Measurements from ENCODE around the gene DNAH11. TPM values are rescaled to one million over a fixed set of nuclear protein-coding genes. Genes with fewer than 3 reads are reported as not detected.

Gene DNAH11
- total and polyA plus RNA-seq, 2 of the 8 experiments (the other 6 are each of a cell fraction or from before 2014, with no cell fraction given) = 1.8 to 4.9 TPM

GRCh38 chr7:21611129-21611528 lies 68.3 kb downstream of the DNAH11 start:
- H3K9ac ChIP-seq (replicated peaks in 1 of 4; ENCODE audit: extremely low read depth in 1 of 4, low read depth in 3 of 4, low read length in 3 of 4) = no peak overlapping the region
- H3K27ac ChIP-seq (ENCODE audit: low read depth, low read length) = no peak overlapping the region
- H3K79me1 ChIP-seq (ENCODE audit: low read depth, low read length) = no peaks in the 10 kb centered on the region
- no peaks in the 10 kb centered on the region for H3K36me3 ChIP-seq (ENCODE audit: control insufficient read depth in 2 of 4, insufficient read depth in 4 of 4, low read length in 3 of 4)
- no peak overlapping the region for H2AK5ac ChIP-seq (ENCODE audit: low read depth, low read length)
- no peak overlapping the region for H2BK12ac ChIP-seq (ENCODE audit: low read depth, low read length)
- H3K79me2 ChIP-seq (ENCODE audit: control insufficient read depth in 1 of 2, insufficient read depth in 2 of 2, low read length in 2 of 2) = no peaks in the 10 kb centered on the region
- no peaks in the 10 kb centered on the region for H3K23me2 ChIP-seq (ENCODE audit: low read depth, low read length)
- H3K18ac ChIP-seq (ENCODE audit: extremely low read depth, low read length) = no peak overlapping the region
- FAIRE-seq = no peak
- no peaks in the 10 kb centered on the region for H3K27me3 ChIP-seq (replicated peaks in 1 of 4; ENCODE audit: control insufficient read depth in 3 of 4, extremely low read depth in 1 of 4, insufficient read depth in 3 of 4, low read length in 3 of 4)
- H3K4me2 ChIP-seq (ENCODE audit: insufficient read depth in 1 of 2, low read depth in 2 of 2, low read length in 2 of 2) = no peak overlapping the region
- no peaks in the 10 kb centered on the region for H3K4me1 ChIP-seq (replicated peaks in 1 of 4; ENCODE audit: control insufficient read depth in 3 of 4, insufficient read depth in 4 of 4, low read length in 3 of 4)
- POLR2A ChIA-PET (ENCODE audit: partially characterized antibody) = no interaction called here
- H3K9me3 ChIP-seq (ENCODE audit: insufficient read depth in 2 of 2, low read depth in 1 of 2, low read length in 1 of 2) = no peaks in the 10 kb centered on the region
- H3K4ac ChIP-seq (replicated peaks; ENCODE audit: insufficient read length, low read depth, low read length) = no peak overlapping the region
- H3K23ac ChIP-seq (ENCODE audit: insufficient read length) = no peak overlapping the region
- no peaks in the 10 kb centered on the region for H4K20me1 ChIP-seq (replicated peaks in 1 of 2; ENCODE audit: control insufficient read depth in 1 of 2, insufficient read depth in 2 of 2, low read length in 2 of 2)
- H2BK5ac ChIP-seq (ENCODE audit: low read depth, low read length) = no peak overlapping the region
- H2BK120ac ChIP-seq (replicated peaks; ENCODE audit: low read depth, low read length) = no peak overlapping the region
- CTCF ChIA-PET (ENCODE audit: partially characterized antibody) = interaction anchor here (1.3 kb wide), 2 partner anchors 156 to 358 kb away, joined by 3 to 5 read pairs; no protein-coding TSS in a partner anchor
- H3K4me3 ChIP-seq (ENCODE audit: extremely low read depth in 1 of 4, insufficient read depth in 2 of 4, low read depth in 3 of 4, low read length in 4 of 4) = no peak overlapping the region
- 95% methylated on average over 4 of the region's 4 CpGs; no CpG with 5 or more reads in 1 of the 2 experiments for WGBS, 2 experiments (ENCODE audit: extremely low coverage in 1 of 2, insufficient coverage in 1 of 2, insufficient read length in 1 of 2, insufficient replicate concordance in 2 of 2, low coverage in 1 of 2, low lambda C conversion rate in 2 of 2, missing lambda C conversion rate in 1 of 2)
- H3K56ac ChIP-seq (replicated peaks; ENCODE audit: insufficient read length, low read depth, low read length) = no peak overlapping the region
- H2AFZ ChIP-seq (ENCODE audit: low read length) = no peak overlapping the region
- no peak overlapping the region for H3K14ac ChIP-seq (ENCODE audit: insufficient read length)
- no peak overlapping the region for H4K91ac ChIP-seq (replicated peaks; ENCODE audit: insufficient read length, low read length)
- DNase-seq (ENCODE audit: low read depth in 1 of 2, low spot score in 2 of 2) = no peak
- no peak overlapping the region for H4K5ac ChIP-seq (ENCODE audit: insufficient read length, low read depth, low read length)
- no peak overlapping the region for H2BK20ac ChIP-seq (ENCODE audit: low read length)
- no peak overlapping the region for H2BK15ac ChIP-seq (ENCODE audit: low read length)
- no peak overlapping the region for H4K8ac ChIP-seq (ENCODE audit: extremely low read depth, insufficient read depth, low read length)
- TF ChIP-seq CREB1 (IDR thresholded peaks at IDR 0.05) = no peak
- TF ChIP-seq CHD2 (IDR thresholded peaks at IDR 0.05; ENCODE audit: low read length) = no peak
- TF ChIP-seq JUN (IDR thresholded peaks at IDR 0.05; ENCODE audit: low read depth, low read length) = no peak
- no peak for TF ChIP-seq USF2 (IDR thresholded peaks at IDR 0.05; ENCODE audit: low read length)
- no peak for TF ChIP-seq MAFK (IDR thresholded peaks at IDR 0.05; ENCODE audit: low read depth, low read length)
- TF ChIP-seq SP4 (IDR thresholded peaks at IDR 0.05; ENCODE audit: low read length) = no peak
- TF ChIP-seq KDM1A (IDR thresholded peaks at IDR 0.05; ENCODE audit: borderline replicate concordance, low read length) = no peak
- no peak for TF ChIP-seq GABPA (IDR thresholded peaks at IDR 0.05; ENCODE audit: borderline replicate concordance, insufficient read depth, low read length)
- TF ChIP-seq POU5F1 (IDR thresholded peaks at IDR 0.05; ENCODE audit: low read depth, low read length) = no peak
- TF ChIP-seq PHF8 (conservative IDR thresholded peaks at IDR 0.05; ENCODE audit: low read depth, low read length) = no peak
- TF ChIP-seq HDAC2 (IDR thresholded peaks at IDR 0.05; ENCODE audit: borderline replicate concordance in 1 of 2, low read depth in 2 of 2, low read length in 2 of 2) = no peak
- TF ChIP-seq TCF12 (IDR thresholded peaks at IDR 0.05; ENCODE audit: low read depth, low read length) = no peak
- no peak for TF ChIP-seq RXRA (IDR thresholded peaks at IDR 0.05; ENCODE audit: insufficient read depth, low read depth, low read length)
- TF ChIP-seq CTBP2 (IDR thresholded peaks at IDR 0.05; ENCODE audit: borderline replicate concordance, insufficient read depth, insufficient read length, low read length) = no peak
